Ovary (tissue), 9 donors: ENCODE measurements around the gene THSD4. TPM values are rescaled to one million over a fixed set of nuclear protein-coding genes. Genes with fewer than 3 reads are reported as not detected.

Experiments
- DNase-seq, 5 donors: peaks; one replicate each; pipeline ENCODE4 v3.0.0-alpha.2; 2019 to 2020
- H3K27ac ChIP-seq, 2 donors: fragments of 200-600 bp; one replicate each; pipeline versions ENCODE4 v1.5.1 to v1.8.0; 2019 to 2022
- H3K27me3 ChIP-seq: fragments of 200-600 bp; one replicate; pipeline ENCODE4 v1.8.0; 2022
- H3K36me3 ChIP-seq: fragments of 200-600 bp; sonication (generic); one replicate; pipeline ENCODE4 v1.5.1; 2019
- H3K4me1 ChIP-seq: one replicate; pipeline ENCODE4 v1.8.1; 2013; ENCODE audit warnings: mild to moderate bottlenecking, moderate library complexity; ENCODE audit not compliant: insufficient read depth
- H3K4me3 ChIP-seq: fragments of 200-600 bp; sonication (generic); one replicate; pipeline ENCODE4 v1.5.1; 2017
- H3K9me3 ChIP-seq, 2 donors: fragments of 200-600 bp in 1 of 2; sonication (generic) in 1 of 2; one replicate each; pipeline versions ENCODE4 v1.5.1 to v1.8.1; 2013 to 2019; ENCODE audit warnings: mild to moderate bottlenecking in 1 of 2, moderate library complexity in 1 of 2
- CTCF ChIP-seq, 3 donors: fragments of 450-650 bp in 2 of 3; fragments of 200-600 bp in 1 of 3; IDR thresholded peaks; one replicate each; pipeline versions ENCODE4 v1.5.1 to v1.8.0; 2016 to 2022; ENCODE audit warnings: antibody characterized with exemption in 3 of 3, mild to moderate bottlenecking in 1 of 3
- EP300 ChIP-seq: sonication (generic); formaldehyde crosslinking; IDR thresholded peaks from one replicate; pipeline ENCODE4 v1.6.1; 2017; ENCODE audit warnings: antibody characterized with exemption
- POLR2A ChIP-seq: fragments of 450-650 bp; IDR thresholded peaks from one replicate; pipeline ENCODE4 v1.6.1; 2017; ENCODE audit warnings: antibody characterized with exemption, mild to moderate bottlenecking, moderate library complexity
- WGBS, 3 donors: extraction: QIAGEN DNeasy Blood & Tissue Kit in 1 of 3; methylation state at CpG; one replicate each; pipeline versions ENCODE4 v1.1.5 to v1.1.7; 2013 to 2017; 5-methylcytosine and 5-hydroxymethylcytosine counted together
- intact Hi-C, 4 donors: fragments of 100-400 bp; cut with DNase I; formaldehyde crosslinking; loops; one replicate each; pipeline versions ENCODE4 v1.11.0 to v1.15.1; 2022 to 2023
- polyA plus RNA-seq, 2 donors: library from polyadenylated mRNA; stranded (reverse); fragments of 200-250 nt in 1 of 2; fragments of 350-450 nt in 1 of 2; fragmentation: Illumina TruSeq in 1 of 2; extraction: RNeasy Lipid Tissue Mini Kit (QIAGEN cat#74804) in 1 of 2; gene quantifications; one replicate each; pipeline ENCODE4 v1.2.3, GENCODE V29; 2013 to 2014
- total RNA-seq, 7 donors: library from RNA; depleted of rRNA in 2 of 7; stranded (reverse); fragments of >200 nt in 2 of 7; fragmentation: NEBNext Ultra II Directional in 3 of 7; extraction: Animal tissue kit (Norgen Biotek cat#: 25700) in 3 of 7; gene quantifications; one replicate each; pipeline versions ENCODE4 v1.1.0 to v1.2.4, GENCODE V29; 2016 to 2023
- donor health status: DM: no; HTN: no; CAD: no; lungs with moderate emphysema.
- donor health status: DM: no; HTN: no; CAD: no.
- donor health status: Bipolar disorder and iron deficiency.
- donor health status: DM: yes; HTN: yes; CAD: no.
- donor health status: DM: no; HTN: no; CAD: no.
- donor health status: DM: yes; HTN: yes; CAD: no.

Gene THSD4
- total and polyA plus RNA-seq, 9 donors: 3.2 to 53.4 (median 13.5) TPM

GRCh38 chr15:71752604-71753289 lies 637.5 kb downstream of the THSD4 start:
- H3K9me3 ChIP-seq: no peaks in the 10 kb centered on the region
- H3K36me3 ChIP-seq: no peaks in the 10 kb centered on the region
- WGBS, 3 donors: 67 to 75% (median 72%) methylated on average over 11 of the region's 11 CpGs
- TF ChIP-seq EP300 (no peak), POLR2A (no peak), CTCF (IDR thresholded peaks at IDR 0.05) (no peak)
- intact Hi-C loops: no loop called here
- no peaks in the 10 kb centered on the region for H3K4me1 ChIP-seq
- no peak overlapping the region for H3K27ac ChIP-seq
- DNase-seq: no peak
- no peaks in the 10 kb centered on the region for H3K27me3 ChIP-seq
- H3K4me3 ChIP-seq: no peak overlapping the region

GRCh38 chr15:71753346-71753745 lies 638.1 kb downstream of the THSD4 start:
- no peaks in the 10 kb centered on the region for H3K36me3 ChIP-seq
- TF ChIP-seq CTCF (IDR thresholded peaks at IDR 0.05) (no peak), POLR2A (no peak), EP300 (no peak)
- H3K27me3 ChIP-seq: no peaks in the 10 kb centered on the region
- no peaks in the 10 kb centered on the region for H3K9me3 ChIP-seq
- no peak overlapping the region for H3K4me3 ChIP-seq
- 91 to 98% (median 93%) methylated on average over 1 of the region's 1 CpG for WGBS, 3 donors
- DNase-seq: no peak
- no peak overlapping the region for H3K27ac ChIP-seq
- no peaks in the 10 kb centered on the region for H3K4me1 ChIP-seq
- intact Hi-C loops: no loop called here

GRCh38 chr15:71754660-71755059 lies 639.4 kb downstream of the THSD4 start:
- Histone ChIP-seq H3K27ac (no peak overlapping the region), H3K9me3 (no peaks in the 10 kb centered on the region), H3K36me3 (no peaks in the 10 kb centered on the region), H3K4me1 (no peaks in the 10 kb centered on the region), H3K4me3 (no peak overlapping the region), H3K27me3 (no peaks in the 10 kb centered on the region)
- intact Hi-C loops: no loop called here
- TF ChIP-seq CTCF (IDR thresholded peaks at IDR 0.05): no peak
- no peak for TF ChIP-seq POLR2A
- TF ChIP-seq EP300: no peak
- no peak for DNase-seq

GRCh38 chr15:71755092-71755970 lies 640.1 kb downstream of the THSD4 start:
- no peaks in the 10 kb centered on the region for H3K4me1 ChIP-seq
- intact Hi-C loops: no loop called here
- 32 to 63% (median 53%) methylated on average over 4 of the region's 4 CpGs for WGBS, 3 donors
- DNase-seq: no peak
- H3K36me3 ChIP-seq: no peaks in the 10 kb centered on the region
- H3K9me3 ChIP-seq: no peaks in the 10 kb centered on the region
- H3K27me3 ChIP-seq: no peaks in the 10 kb centered on the region
- TF ChIP-seq POLR2A (no peak), EP300 (no peak), CTCF (IDR thresholded peaks at IDR 0.05) (no peak)
- H3K4me3 ChIP-seq: no peak overlapping the region
- H3K27ac ChIP-seq: no peak overlapping the region
